GM21723 (cell line): ENCODE data around the gene TIE1.

Experiments
- ATAC-seq: cut with Tn5 transposase; IDR thresholded peaks from one replicate; pipeline ENCODE4 v1.9.1; 2021; ENCODE audit warnings: mild to moderate bottlenecking, moderate library complexity; ENCODE audit not compliant: unreplicated experiment

The TIE1 gene

DNA sequence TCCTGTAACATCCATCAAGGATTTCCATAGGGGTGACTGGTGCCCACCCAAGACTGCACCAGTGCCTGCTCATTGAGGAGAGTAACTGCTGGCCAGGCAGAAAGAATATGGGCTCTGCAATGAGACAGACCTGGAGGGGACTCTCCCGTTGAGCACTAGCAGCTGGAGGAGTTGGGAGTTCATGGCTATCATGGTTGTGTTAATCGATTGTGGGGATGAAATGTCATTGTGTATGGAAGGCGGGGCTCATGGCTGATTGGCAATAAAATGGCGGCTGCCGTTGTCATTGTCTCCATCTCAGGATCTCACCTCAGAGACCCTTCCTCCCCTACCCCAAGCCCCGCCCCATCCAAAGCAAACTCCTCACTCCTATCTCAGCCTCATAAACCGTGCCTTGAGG, 27.1 kb upstream of the TIE1 start:
- no peak for ATAC-seq

DNA sequence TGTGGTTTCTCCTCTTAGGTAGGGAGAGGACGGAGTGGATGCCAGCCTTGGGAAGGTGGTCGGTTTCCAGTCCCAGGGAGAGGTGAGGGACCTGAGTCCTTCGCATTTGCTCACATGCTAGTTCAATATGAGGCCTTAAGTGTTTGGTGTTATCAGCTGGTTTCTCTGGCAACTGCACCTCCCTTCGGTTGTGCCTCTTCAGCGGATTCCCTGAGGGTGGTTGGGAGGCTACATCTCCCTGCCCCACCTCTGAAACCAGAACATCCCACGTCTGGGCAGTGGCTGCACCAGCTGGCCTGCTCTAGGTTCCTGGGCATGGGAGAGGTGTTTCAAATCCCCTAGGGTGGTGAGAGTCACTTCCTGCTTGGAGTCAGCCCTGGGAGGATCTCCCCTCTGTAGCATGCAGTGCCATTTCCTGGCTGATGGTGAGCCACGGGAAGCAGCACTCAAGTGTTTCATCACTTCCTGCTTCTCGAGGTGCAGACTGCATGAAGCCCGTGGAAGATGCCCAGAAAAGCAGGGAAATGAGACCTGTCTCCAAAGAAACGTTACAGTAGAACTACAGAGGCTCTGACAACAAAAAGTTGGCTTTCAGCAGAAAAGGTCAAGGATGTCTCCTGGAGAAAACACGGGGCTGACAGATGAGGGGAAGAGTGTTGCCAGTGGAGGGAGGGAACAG, 26.5 kb upstream of the TIE1 start:
- no peak for ATAC-seq

- ATAC-seq: no peak
Observed at GRCh38 chr1:43274804-43275180, 26.0 kb upstream of the TIE1 start.

DNA sequence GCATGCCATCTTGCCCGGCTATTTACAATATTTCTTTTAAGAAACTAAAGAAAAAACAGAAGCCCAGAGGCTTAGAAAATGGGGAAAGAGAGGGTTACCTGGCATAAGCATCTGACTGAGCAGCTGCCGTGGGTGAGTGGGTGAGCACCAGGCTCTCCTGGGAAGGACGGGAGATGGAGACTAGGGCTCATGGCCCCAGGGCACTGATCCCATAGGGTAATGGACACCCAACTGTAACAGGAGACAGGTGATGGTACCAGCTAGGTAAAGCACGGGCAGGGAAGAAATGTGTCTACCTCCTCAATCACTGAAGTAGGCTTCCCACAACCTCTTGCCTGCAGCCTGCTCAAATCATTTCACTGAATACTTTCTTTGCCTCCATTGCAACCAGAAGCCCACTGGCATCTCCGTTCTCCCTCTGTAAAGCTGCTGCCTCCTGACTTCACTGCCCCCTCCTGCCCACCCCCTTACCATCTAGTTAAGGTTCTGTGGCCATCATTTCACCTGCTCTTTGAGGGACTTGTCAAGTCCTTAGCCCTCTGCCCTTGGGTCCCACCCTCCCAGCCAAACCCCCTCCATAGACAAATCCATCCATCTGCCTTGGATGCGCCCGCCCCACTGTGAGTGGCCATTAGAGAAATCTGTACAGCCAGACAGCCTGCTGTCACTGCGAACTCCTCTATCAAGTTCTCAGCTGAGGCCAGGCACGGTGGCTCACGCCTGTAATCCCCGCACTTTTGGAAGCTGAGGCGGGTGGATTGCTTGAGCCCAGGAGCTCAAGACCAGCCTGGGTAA, 24.8 kb upstream of the TIE1 start:
- ATAC-seq: no peak

- ATAC-seq: no peak
Observed at GRCh38 chr1:43276673-43277072, 24.1 kb upstream of the TIE1 start.

GRCh38 chr1:43277116-43277876, 23.5 kb upstream of the TIE1 start:
- no peak for ATAC-seq

DNA sequence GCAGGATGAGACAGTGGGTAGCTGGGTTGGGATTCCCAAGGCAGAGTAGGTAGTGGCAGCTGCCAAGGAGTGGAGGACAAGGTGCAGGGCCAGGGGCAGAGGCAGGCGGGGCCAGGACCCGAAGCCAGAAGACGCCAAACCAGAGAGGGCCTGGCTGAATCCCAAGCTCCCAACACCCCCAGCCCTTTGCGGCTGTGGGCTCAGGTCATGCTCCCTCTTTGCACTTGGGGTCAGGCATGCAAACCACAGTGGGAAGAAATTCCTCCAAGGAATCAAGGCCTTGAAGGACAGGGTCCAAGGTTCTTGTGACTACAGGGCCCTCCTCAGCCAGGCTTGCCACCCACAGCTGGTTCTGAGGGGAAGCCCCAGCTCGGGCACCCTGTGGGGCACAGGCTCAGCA, 21.6 kb upstream of the TIE1 start:
- no peak for ATAC-seq

- no peak for ATAC-seq
Observed at GRCh38 chr1:43279666-43280065, 21.1 kb upstream of the TIE1 start.

DNA sequence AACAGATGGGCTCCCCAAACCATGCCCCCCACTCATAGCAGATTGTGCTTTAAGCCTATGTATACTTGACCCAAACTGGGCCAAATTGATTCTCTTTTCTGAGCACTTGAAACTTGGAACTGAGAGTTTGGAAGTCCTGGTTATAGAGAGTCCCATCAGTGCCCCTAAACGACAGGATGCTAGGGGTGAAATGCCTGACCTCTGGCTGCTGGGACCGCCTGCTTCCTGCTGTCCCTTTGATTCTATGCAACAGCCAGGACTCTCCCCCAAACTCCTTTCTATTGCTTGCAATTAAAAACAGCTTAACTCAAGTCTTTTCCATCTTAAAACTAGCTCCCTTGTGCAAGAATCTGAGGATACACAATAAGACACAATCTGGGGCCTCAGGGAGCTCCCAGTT, 20.1 kb upstream of the TIE1 start:
- ATAC-seq: no peak

DNA sequence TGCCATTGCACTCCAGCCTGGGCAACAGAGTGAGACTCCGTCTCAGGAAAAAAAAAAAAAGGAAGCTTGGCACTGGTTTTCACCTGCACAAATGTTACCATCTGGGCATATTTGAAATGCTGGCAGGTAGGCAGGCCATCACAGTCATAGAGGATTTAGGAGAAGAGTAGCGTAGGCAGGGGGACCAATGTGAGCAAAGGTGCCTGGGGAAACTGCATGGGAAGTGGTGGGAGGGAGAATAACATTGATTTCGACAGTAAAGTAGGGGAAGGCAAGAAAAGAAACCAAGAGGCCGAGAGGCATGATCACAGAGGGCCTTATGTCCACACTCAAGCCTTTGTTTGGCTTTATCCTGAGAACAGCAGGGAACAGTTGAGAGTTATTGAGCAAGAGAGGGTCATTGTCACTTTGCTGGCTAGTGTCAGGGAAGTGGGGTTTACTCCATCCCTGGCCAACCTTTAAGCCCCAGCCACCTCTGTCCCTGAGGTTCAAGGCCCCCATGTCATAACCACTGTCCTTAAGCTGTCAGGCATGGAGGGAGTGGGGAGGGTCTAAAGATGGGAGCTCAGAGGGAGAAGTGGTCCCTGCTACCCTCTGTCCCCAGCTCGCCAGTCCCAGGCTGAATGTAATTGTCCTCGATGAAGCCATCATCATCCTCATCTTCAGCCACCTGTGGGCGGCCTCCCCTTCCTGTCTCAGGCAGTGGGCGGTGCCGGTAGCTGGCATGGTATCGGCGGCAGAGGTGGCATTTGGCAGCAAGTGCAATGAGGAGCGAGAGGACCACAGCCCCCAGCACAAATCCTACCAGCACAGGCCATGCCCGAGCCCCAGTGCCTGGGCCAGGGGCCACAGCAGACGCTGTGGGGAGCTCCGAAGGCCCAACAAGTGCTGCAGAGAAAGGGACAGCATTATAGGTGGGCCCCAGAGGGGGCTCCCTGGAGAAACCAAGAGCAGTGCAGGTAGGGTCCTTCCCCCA, 18.3 kb upstream of the TIE1 start:
- ATAC-seq: no peak

DNA sequence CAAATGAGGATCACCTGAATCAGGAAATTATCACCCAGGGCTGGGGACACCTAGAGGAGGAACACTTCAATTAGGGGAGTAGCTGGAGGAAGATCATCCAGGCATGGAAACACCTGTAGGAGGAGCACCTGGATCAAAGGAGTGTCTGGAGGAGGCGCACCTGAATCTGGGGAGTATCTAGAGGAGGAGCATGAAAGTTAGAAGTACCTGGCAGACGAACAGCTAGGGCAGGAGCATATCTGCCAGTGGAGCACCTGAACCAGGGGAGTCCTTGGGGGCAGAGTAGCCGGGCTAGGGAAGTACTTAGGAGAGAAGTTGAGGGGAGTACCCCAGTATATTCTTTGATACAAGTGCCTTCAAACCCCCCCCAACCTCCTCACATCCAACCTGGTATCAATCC, 16.7 kb upstream of the TIE1 start:
- ATAC-seq: no peak

GRCh38 chr1:43284546-43285110, 16.2 kb upstream of the TIE1 start:
- ATAC-seq: no peak

GRCh38 chr1:43285269-43285990, 15.4 kb upstream of the TIE1 start, which contains the start of gene C1orf210:
TSS of gene C1orf210 (minus strand) at chr1:43285581. CDS start at chr1:43283270, 2,311 bp downstream.
- ATAC-seq: no peak

DNA sequence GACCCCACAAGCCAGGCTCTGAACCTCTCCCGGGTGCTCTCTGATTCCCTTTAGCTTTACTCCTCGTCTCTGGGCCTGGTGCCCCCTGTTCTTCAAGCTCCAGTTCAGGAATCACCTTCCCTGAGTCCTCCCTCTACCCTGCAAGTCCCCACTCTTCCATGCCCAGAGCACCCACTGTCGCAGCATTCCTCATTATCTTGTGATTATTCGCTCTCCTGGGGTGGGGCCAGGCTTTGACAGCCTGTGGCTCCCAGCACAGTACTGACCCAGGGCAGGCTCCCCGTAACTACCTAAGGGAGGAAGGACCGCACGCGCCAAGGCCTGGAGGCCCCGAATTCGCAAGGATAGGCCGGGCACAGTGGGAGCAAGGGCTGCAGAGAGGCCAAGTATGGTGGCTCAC, 14.7 kb upstream of the TIE1 start:
- ATAC-seq: no peak

DNA sequence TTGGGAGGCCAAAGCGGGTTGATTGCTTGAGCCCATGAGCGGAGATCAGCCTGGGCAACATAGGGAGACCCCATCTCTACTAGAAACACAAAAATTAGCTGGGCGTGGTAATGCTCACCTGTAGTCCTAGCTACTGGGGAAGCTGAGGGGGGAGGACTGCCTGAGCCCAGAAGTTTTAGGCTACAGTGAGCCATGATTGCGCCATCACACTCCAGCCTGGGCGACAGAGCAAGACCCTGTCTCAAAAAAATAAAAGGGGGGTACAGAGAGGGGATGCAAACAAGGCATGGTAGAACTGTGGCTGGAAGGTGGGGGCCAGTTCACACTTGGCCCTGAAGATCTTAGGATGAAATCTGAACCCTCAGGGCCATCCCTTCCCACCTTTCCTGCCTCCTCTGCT, 14.2 kb upstream of the TIE1 start:
- ATAC-seq: no peak

DNA sequence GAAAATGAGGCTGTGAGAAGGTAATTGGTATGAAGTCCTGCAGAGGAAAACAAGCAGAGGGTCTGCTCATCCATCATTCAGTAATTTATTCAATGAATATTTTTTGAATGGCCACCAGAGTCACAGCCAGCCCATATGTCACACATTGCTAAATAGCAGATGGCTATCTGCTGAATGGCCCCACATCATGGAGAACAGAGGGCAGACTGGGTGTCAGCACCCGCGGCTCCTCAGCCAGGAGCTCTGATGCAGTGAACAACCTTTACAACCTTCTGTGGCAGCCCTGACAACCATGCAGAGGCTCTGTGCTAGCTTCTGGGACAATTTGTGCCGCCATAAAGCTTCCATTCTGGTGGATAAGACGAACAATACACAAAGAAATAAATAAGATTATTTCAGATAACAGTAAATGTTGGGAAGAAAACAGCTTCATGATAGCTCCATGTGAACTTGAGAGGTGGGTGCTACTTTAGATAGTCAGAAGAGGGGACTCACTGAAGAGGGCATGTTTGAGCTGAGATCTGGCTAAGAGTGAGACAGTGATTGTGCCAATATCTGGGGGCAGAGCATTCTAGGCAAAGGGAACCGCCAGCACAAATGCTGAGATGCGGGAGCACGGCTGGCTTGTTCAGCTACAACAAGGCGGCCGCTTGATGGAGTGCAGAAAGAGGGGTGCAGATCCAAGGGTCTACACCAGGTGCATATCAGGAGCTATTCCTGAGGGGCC, 12.6 kb upstream of the TIE1 start:
- no peak for ATAC-seq

- no peak for ATAC-seq
Observed at GRCh38 chr1:43288785-43289706, 11.7 kb upstream of the TIE1 start.

DNA sequence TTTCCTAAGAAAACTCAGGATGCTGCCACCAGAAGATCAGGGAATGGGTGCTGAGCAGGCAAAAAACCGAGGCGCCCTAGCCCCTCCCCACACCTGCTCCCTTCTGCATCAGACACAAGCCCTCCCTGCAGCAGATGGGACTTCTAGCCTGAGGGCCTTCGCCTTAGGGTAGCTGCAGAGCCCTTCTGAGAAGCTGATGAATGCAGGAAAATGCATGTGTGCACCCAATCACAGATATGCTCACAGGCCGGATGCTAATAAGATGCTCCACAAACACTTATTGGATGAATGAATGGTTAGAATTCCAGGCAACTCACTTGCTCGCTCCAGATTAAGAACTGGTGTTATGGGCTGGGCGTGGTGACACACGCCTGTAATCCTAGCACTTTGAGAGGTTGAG, 8.6 kb upstream of the TIE1 start:
- ATAC-seq: no peak
